ENCODE measurements around the gene METTL25B.

The METTL25B gene

GRCh38 chr1:156693848-156694689 is 34.2 kb upstream of the METTL25B start:
- Histone ChIP-seq H2AFZ (ENCODE audit: low read depth) (no peak overlapping the region), H3K79me2 (ENCODE audit: insufficient read depth, low read depth) (no peaks in the 10 kb centered on the region), H3K9ac (no peak overlapping the region), H3K4me3 (IDR thresholded peaks at IDR 0.05; ENCODE audit: insufficient read depth, low read depth, low read length) (no peak overlapping the region), H3K4me1 (ENCODE audit: low read depth, poor library complexity, severe bottlenecking) (peaks cover 15% of the 10 kb centered on the region), H3K27ac (no peak overlapping the region), H3K27me3 (ENCODE audit: insufficient read depth, low read depth) (peaks cover 95% of the 10 kb centered on the region), H3K36me3 (ENCODE audit: insufficient read depth) (no peaks in the 10 kb centered on the region), H3K4me2 (no peak overlapping the region; the same call in 1 of the 2 replicates), H4K20me1 (ENCODE audit: insufficient read depth) (no peaks in the 10 kb centered on the region)
- TF ChIP-seq, protein P1, sequence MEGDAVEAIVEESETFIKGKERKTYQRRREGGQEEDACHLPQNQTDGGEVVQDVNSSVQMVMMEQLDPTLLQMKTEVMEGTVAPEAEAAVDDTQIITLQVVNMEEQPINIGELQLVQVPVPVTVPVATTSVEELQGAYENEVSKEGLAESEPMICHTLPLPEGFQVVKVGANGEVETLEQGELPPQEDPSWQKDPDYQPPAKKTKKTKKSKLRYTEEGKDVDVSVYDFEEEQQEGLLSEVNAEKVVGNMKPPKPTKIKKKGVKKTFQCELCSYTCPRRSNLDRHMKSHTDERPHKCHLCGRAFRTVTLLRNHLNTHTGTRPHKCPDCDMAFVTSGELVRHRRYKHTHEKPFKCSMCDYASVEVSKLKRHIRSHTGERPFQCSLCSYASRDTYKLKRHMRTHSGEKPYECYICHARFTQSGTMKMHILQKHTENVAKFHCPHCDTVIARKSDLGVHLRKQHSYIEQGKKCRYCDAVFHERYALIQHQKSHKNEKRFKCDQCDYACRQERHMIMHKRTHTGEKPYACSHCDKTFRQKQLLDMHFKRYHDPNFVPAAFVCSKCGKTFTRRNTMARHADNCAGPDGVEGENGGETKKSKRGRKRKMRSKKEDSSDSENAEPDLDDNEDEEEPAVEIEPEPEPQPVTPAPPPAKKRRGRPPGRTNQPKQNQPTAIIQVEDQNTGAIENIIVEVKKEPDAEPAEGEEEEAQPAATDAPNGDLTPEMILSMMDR (conservative IDR thresholded peaks at IDR 0.05; ENCODE audit: low read depth, low read length), result no peak

- TF ChIP-seq, protein P1 (conservative IDR thresholded peaks at IDR 0.05; ENCODE audit: low read depth, low read length), result no peak
- Histone ChIP-seq H3K27ac (no peak overlapping the region), H2AFZ (ENCODE audit: low read depth) (no peak overlapping the region), H3K4me1 (ENCODE audit: low read depth, poor library complexity, severe bottlenecking) (peaks cover 11% of the 10 kb centered on the region), H3K9ac (no peak overlapping the region), H3K36me3 (ENCODE audit: insufficient read depth) (no peaks in the 10 kb centered on the region), H3K4me3 (IDR thresholded peaks at IDR 0.05; ENCODE audit: insufficient read depth, low read depth, low read length) (no peak overlapping the region), H3K4me2 (no peak overlapping the region), H3K27me3 (ENCODE audit: insufficient read depth, low read depth) (peaks cover 96% of the 10 kb centered on the region), H4K20me1 (ENCODE audit: insufficient read depth) (no peaks in the 10 kb centered on the region), H3K79me2 (ENCODE audit: insufficient read depth, low read depth) (no peaks in the 10 kb centered on the region)
Measured at GRCh38 chr1:156694690-156694962, 33.6 kb upstream of the METTL25B start.

DNA sequence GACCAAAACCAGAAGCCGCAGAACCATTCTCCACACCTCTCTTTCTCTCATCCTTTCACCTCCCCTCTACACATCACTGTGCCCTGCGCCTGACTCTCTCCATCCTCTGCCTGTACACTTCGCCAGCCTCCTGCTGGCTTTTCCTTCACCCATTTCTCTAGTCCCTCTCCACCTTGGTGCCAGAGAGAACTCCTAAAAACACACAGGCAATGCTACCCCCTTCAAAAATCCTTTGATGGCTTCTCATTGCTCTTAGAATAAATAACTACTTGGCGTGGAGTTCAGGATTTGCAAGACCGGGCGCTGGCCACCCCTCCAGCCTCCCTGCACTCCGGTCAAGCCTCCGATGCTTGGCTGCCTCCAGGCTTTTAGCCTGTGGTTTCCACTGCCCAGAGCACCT is 31.5 kb upstream of the METTL25B start:
- H3K4me1 ChIP-seq (ENCODE audit: low read depth, poor library complexity, severe bottlenecking), result peaks cover 11% of the 10 kb centered on the region
- H3K27me3 ChIP-seq (ENCODE audit: insufficient read depth, low read depth), result peaks cover 96% of the 10 kb centered on the region
- no peak overlapping the region for H3K9ac ChIP-seq
- no peaks in the 10 kb centered on the region for H4K20me1 ChIP-seq (ENCODE audit: insufficient read depth)
- no peak overlapping the region for H3K27ac ChIP-seq
- H3K4me3 ChIP-seq (IDR thresholded peaks at IDR 0.05; ENCODE audit: insufficient read depth, low read depth, low read length), result no peak overlapping the region
- H3K79me2 ChIP-seq (ENCODE audit: insufficient read depth, low read depth), result no peaks in the 10 kb centered on the region
- H2AFZ ChIP-seq (ENCODE audit: low read depth), result no peak overlapping the region
- TF ChIP-seq, protein P1 (conservative IDR thresholded peaks at IDR 0.05; ENCODE audit: low read depth, low read length), result no peak
- H3K4me2 ChIP-seq, result no peak overlapping the region
- no peaks in the 10 kb centered on the region for H3K36me3 ChIP-seq (ENCODE audit: insufficient read depth)

GRCh38 chr1:156697481-156697880 is 30.8 kb upstream of the METTL25B start:
- no peak overlapping the region for H3K27ac ChIP-seq
- H3K4me1 ChIP-seq (ENCODE audit: low read depth, poor library complexity, severe bottlenecking), result peaks cover 11% of the 10 kb centered on the region
- no peak overlapping the region for H3K4me2 ChIP-seq
- H3K27me3 ChIP-seq (ENCODE audit: insufficient read depth, low read depth), result peaks cover 96% of the 10 kb centered on the region
- H3K36me3 ChIP-seq (ENCODE audit: insufficient read depth), result no peaks in the 10 kb centered on the region
- no peak overlapping the region for H2AFZ ChIP-seq (ENCODE audit: low read depth)
- no peak overlapping the region for H3K4me3 ChIP-seq (IDR thresholded peaks at IDR 0.05; ENCODE audit: insufficient read depth, low read depth, low read length)
- TF ChIP-seq, protein P1 (conservative IDR thresholded peaks at IDR 0.05; ENCODE audit: low read depth, low read length), result no peak
- H4K20me1 ChIP-seq (ENCODE audit: insufficient read depth), result no peaks in the 10 kb centered on the region
- no peaks in the 10 kb centered on the region for H3K79me2 ChIP-seq (ENCODE audit: insufficient read depth, low read depth)
- no peak overlapping the region for H3K9ac ChIP-seq
